ENCODE data around the gene ATP2B2. TPM values are rescaled to one million over a fixed set of nuclear protein-coding genes. Genes with fewer than 3 reads are reported as not detected.
"Not testable (repeated sequence)": the region's sequence is repeated elsewhere in the genome, so short reads cannot be mapped to it uniquely, and the experiment has no call there.

The ATP2B2 gene
- total RNA-seq, 2 donors from 2014 or later = not detected

DNA sequence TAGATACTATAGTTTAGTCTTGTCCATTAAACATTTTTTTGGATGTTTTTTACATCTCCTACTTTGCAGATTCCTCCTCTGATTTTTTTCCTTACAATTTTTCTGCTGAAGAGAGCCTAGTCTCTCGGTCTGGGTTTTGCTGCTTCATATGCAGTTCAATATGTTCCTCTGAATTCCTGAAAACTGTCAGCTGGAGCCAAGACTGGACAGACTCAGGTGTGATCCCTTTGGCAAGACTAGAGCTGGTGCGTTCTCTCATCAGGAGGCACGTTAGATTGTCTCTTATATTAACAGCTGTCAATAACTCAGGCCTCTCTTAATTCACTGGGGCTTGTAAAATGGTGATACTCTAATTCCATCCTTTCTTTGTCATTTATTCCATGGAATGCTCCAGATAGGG, 199.2 kb downstream of the ATP2B2 start:
- Mint-ChIP-seq H3K27ac (peak overlapping the region; percentile 7 to 87), H3K9me3 (no peaks in the 10 kb centered on the region), H3K36me3 (peaks cover 0 to 21% of the 10 kb centered on the region in 2 donors)
- DNase-seq (ENCODE audit: low spot score in 2 of 2) = no peak
- ATAC-seq = no peak

GRCh38 chr3:10305331-10305902, 200.0 kb downstream of the ATP2B2 start:
- DNase-seq (ENCODE audit: low spot score in 2 of 2) = no peak
- no peak for ATAC-seq
- Mint-ChIP-seq H3K27ac (peak overlapping the region; percentile 72 to 87), H3K9me3 (no peaks in the 10 kb centered on the region), H3K36me3 (peaks cover 0 to 21% of the 10 kb centered on the region in 2 donors)

DNA sequence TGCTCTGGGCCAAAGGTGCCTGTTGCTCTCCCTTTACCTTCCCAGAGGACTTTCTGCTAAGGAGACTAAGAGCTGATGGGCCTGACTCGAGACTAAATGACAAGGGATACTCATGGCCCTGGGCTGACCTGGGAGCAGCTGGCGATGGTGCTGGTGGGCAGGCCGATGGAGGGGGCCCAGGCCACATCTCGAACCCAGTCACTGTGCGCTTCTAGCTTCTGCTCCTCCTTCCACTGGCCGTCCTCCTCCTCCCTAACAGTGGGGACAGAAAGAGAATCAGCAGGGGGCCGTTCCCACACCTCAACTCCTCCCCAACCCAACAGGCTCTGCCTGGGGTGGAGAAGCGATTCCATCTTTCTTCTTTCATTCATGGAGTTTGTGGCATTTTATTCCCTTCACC, 200.5 kb downstream of the ATP2B2 start:
- DNase-seq (ENCODE audit: low spot score in 2 of 2) (no peak), ATAC-seq (no peak)
- peaks cover 0 to 18% of the 10 kb centered on the region in 2 donors for H3K36me3 Mint-ChIP-seq
- H3K9me3 Mint-ChIP-seq = no peaks in the 10 kb centered on the region
- peak overlapping the region in 1 of 2 donors; percentile 72 for H3K27ac Mint-ChIP-seq

DNA sequence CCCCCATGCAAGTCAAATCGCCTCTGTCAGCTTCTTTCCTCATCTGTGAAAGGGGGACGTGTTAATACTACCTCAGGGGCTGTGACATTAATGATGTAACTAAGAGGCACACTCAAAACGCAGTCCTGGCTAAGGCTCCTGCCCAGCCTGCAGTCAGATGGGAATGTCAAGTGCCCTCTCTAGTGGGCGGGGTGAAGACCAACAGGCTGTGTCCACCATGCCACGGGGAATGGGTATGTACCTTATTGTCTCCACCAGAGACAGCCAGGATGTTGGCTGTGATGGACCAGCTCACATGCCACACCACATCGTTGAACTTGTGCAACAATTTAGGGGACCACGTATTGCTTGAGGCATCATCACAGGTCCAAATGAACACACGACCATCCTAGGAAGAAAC, 201.6 kb downstream of the ATP2B2 start:
- H3K36me3 Mint-ChIP-seq = peaks cover 0 to 17% of the 10 kb centered on the region in 2 donors
- ATAC-seq (no peak), DNase-seq (ENCODE audit: low spot score in 2 of 2) (no peak)
- no peak overlapping the region for H3K27ac Mint-ChIP-seq
- no peaks in the 10 kb centered on the region for H3K9me3 Mint-ChIP-seq

- H3K9me3 Mint-ChIP-seq = no peaks in the 10 kb centered on the region
- H3K27ac Mint-ChIP-seq = peak overlapping the region in 1 of 2 donors; percentile 23
- H3K36me3 Mint-ChIP-seq = peaks cover 0 to 17% of the 10 kb centered on the region in 2 donors
- no peak for DNase-seq (ENCODE audit: low spot score in 2 of 2)
- no peak for ATAC-seq
Measured at GRCh38 chr3:10303105-10303504, 202.3 kb downstream of the ATP2B2 start.

DNA sequence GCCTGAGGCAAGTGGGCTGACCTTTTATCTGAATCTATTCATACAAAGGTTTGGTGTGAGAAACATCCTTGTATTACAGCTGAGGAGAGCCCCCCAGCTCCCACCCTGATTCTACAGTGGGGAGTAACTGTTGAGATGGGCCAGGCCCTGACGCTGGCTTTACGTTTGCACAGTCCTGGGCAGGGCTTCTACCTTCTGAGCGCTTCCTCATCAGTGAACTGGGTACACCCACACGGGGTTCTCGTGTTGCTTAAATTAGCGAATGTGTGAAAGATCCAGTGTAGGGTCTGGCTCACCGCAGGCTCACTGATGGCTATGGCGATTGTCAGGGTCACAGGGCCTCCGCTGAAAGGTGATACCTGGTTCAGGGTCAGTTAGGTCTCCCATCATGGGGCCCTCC, 205.3 kb downstream of the ATP2B2 start:
- Mint-ChIP-seq H3K9me3 (no peaks in the 10 kb centered on the region), H3K36me3 (peaks cover 9 to 15% of the 10 kb centered on the region in 2 donors), H3K27ac (peak overlapping the region; percentile 87 to 95)
- peak; percentile 21 to 31 for ATAC-seq
- DNase-seq (ENCODE audit: low spot score in 2 of 2) = no peak

DNA sequence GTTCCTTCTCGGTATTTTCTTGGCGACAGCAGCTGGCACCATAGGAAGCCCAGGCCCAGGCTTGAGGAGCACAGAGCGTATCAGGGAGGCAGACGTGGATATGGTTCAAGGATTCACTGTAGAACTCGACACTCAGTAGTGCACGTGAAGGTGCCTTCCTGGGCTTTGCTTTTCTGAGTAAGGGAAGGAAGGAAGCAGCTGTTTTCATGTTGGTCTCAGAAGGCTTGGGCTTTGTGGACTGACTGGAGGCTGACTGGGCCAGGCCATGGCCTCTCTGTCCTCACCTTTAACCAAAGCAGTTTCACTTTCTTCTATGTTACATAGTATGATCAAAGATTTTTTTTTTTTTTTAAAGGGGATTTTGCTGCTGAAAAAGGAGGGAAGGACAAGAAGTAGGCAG, 205.7 kb downstream of the ATP2B2 start:
- Mint-ChIP-seq H3K36me3 (peaks cover 9 to 15% of the 10 kb centered on the region in 2 donors), H3K27ac (peak overlapping the region; percentile 87 to 95), H3K9me3 (no peaks in the 10 kb centered on the region)
- DNase-seq (ENCODE audit: low spot score in 2 of 2) (no peak), ATAC-seq (peak; percentile 53 to 94)

- peak overlapping the region; percentile 87 to 95 for H3K27ac Mint-ChIP-seq
- no peak for ATAC-seq
- H3K36me3 Mint-ChIP-seq = peaks cover 9 to 15% of the 10 kb centered on the region in 2 donors
- no peaks in the 10 kb centered on the region for H3K9me3 Mint-ChIP-seq
- DNase-seq (ENCODE audit: low spot score in 2 of 2) = no peak
Measured at GRCh38 chr3:10299175-10299574, 206.2 kb downstream of the ATP2B2 start.

- not testable (repeated sequence) for H3K27ac Mint-ChIP-seq; ATAC-seq; H3K9me3 Mint-ChIP-seq; DNase-seq (ENCODE audit: low spot score in 2 of 2)
- peaks cover 9 to 15% of the 10 kb centered on the region in 2 donors for H3K36me3 Mint-ChIP-seq
Measured at GRCh38 chr3:10298064-10298463, 207.3 kb downstream of the ATP2B2 start.

GRCh38 chr3:10294030-10294586, 211.3 kb downstream of the ATP2B2 start:
- Mint-ChIP-seq H3K9me3 (no peaks in the 10 kb centered on the region), H3K36me3 (peaks cover 7 to 14% of the 10 kb centered on the region in 2 donors), H3K27ac (peak overlapping the region in 1 of 2 donors; percentile 57)
- no peak for DNase-seq (ENCODE audit: low spot score in 2 of 2)
- no peak for ATAC-seq

GRCh38 chr3:10292505-10293419, 212.6 kb downstream of the ATP2B2 start, which contains the start of gene GHRL:
GHRL (minus strand) TSS chr3:10292947; CDS start chr3:10290180, 2,767 bp downstream.
- H3K36me3 Mint-ChIP-seq = peaks cover 7 to 14% of the 10 kb centered on the region in 2 donors
- ATAC-seq (peak in 1 of 2 donors; percentile 56), DNase-seq (ENCODE audit: low spot score in 2 of 2) (no peak)
- H3K9me3 Mint-ChIP-seq = no peaks in the 10 kb centered on the region
- H3K27ac Mint-ChIP-seq = peak within 1 kb of the TSS; percentile 77 to 89

DNA sequence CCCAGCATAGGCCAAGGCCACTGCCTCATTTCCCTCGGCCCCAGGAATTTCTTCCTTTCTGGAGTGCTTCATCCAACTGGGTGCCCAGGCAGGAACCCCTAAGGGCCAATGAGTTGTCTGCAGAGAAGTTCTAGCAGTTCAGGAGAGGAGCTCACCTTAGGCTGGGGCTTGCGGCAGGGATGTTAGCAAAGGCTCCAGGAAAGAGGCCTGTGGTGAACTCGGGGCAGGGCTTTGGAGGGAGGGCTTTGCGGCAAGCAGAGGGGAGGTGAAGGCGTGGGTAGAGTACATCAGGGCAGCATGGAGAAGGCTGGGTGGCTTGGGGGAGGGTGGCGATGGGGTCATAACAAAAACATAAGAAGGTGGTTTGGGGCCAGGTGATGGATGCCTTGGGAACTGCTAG, 213.7 kb downstream of the ATP2B2 start:
- DNase-seq (ENCODE audit: low spot score in 2 of 2) = no peak
- Mint-ChIP-seq H3K9me3 (no peaks in the 10 kb centered on the region), H3K27ac (peak overlapping the region; percentile 70 to 77), H3K36me3 (peaks cover under 1 to 15% of the 10 kb centered on the region in 2 donors)
- no peak for ATAC-seq

DNA sequence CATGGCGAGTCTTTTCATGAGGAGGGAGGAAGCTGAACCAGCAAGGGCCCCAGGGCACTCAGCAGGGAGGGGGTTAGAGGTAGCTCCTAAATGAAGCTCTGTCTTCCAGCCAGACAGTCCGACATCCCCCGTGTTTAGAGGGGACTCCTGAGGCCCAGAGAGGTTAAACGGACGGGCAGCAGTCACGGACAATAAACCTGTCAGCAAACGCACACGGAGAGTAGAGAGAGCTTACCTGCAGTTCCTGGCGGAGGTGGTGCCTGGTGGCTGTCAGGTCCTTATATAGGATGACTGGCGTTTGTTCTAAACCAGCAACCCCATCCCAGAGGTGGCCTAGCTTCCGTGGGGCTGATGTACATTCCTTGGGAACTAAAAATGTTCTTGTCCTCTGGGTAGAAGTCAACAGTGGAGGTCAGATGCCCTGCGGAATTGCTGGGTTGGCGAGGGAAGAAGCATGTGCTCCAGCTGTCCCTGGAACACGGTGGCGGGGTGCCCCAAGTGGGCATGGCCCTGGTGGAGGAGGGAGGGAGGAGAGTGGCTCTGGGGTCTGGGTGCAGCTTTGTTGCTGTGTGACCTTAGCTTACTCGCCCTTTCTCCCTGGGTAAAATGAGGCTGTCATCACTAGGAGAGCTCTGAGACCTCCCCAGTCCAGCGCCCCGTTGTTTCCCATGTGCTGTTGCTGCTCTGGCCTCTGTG, 214.8 kb downstream of the ATP2B2 start:
- ATAC-seq = no peak
- H3K36me3 Mint-ChIP-seq = peaks cover 0 to 12% of the 10 kb centered on the region in 2 donors
- no peak for DNase-seq (ENCODE audit: low spot score in 2 of 2)
- H3K9me3 Mint-ChIP-seq = no peaks in the 10 kb centered on the region
- peak overlapping the region in 1 of 2 donors; percentile 68 for H3K27ac Mint-ChIP-seq

- Mint-ChIP-seq H3K27ac (peak overlapping the region in 1 of 2 donors; percentile 80), H3K9me3 (no peaks in the 10 kb centered on the region), H3K36me3 (peaks cover 0 to 12% of the 10 kb centered on the region in 2 donors)
- ATAC-seq = no peak
- DNase-seq (ENCODE audit: low spot score in 2 of 2) = no peak
Measured at GRCh38 chr3:10289787-10290355, 215.5 kb downstream of the ATP2B2 start.

GRCh38 chr3:10289077-10289476, 216.3 kb downstream of the ATP2B2 start:
- Mint-ChIP-seq H3K9me3 (no peaks in the 10 kb centered on the region), H3K27ac (peak overlapping the region; percentile 55 to 85), H3K36me3 (peaks cover 0 to 12% of the 10 kb centered on the region in 2 donors)
- ATAC-seq (no peak), DNase-seq (ENCODE audit: low spot score in 2 of 2) (no peak)

DNA sequence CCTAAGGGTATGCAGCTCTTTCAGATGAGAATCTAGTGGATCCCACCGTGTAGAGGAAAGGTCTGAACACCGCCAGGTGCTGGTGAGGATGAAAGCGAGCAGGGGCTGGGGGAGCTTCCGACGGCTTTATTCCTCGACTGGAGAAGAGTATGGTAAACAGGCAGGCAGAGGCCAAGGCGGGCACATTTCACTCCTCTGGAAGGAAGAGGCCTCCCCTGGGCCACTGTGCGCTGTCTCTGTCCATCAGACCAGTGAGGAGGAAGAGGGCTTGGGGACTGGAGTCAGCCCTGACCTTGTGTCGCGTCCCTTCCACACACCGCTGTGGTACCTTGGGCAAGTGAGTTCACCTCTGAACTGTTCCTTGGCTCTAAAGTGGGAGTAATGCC, 216.8 kb downstream of the ATP2B2 start:
- peaks cover 0 to 12% of the 10 kb centered on the region in 2 donors for H3K36me3 Mint-ChIP-seq
- H3K9me3 Mint-ChIP-seq = no peaks in the 10 kb centered on the region
- ATAC-seq = no peak
- DNase-seq (ENCODE audit: low spot score in 2 of 2) = no peak
- H3K27ac Mint-ChIP-seq = peak overlapping the region; percentile 13 to 55

Data from activated naive CD4-positive, alpha-beta T cell treated with anti-CD3 and anti-CD28 coated beads, Interleukin-2, amount 50 U/mL, for 72 hours (primary cell).